Epidermal melanocyte (primary cell): ENCODE measurements around the gene TMA16.
"Not testable (repeated sequence)": the region's sequence is repeated elsewhere in the genome, so short reads cannot be mapped to it uniquely, and the experiment has no call there.

Experiments
- DNase-seq: peaks from one replicate; pipeline ENCODE4 v3.0.0; 2011; ENCODE audit warnings: low spot score; ENCODE audit not compliant: insufficient read length

TMA16 gene

GRCh38 chr4:163494360-163495241, at the start of gene TMA16:
Gene TMA16 (plus strand): TSS chr4:163494690. CDS start chr4:163494802, 112 bp downstream.
- DNase-seq = peak; percentile 71

GRCh38 chr4:163447023-163447422, 47.5 kb upstream of the TMA16 start:
- DNase-seq = not testable (repeated sequence)

GRCh38 chr4:163447481-163447880, 47.0 kb upstream of the TMA16 start:
- DNase-seq = no peak

GRCh38 chr4:163448540-163449203, 45.8 kb upstream of the TMA16 start:
- no peak for DNase-seq

GRCh38 chr4:163462556-163462955, 31.9 kb upstream of the TMA16 start:
- no peak for DNase-seq

- DNase-seq = no peak
Measured at GRCh38 chr4:163467082-163467770, 27.3 kb upstream of the TMA16 start.

- DNase-seq = no peak
Measured at GRCh38 chr4:163470391-163470790, 24.1 kb upstream of the TMA16 start.

GRCh38 chr4:163473130-163473529, 21.4 kb upstream of the TMA16 start:
- no peak for DNase-seq

GRCh38 chr4:163473576-163473975, 20.9 kb upstream of the TMA16 start, which contains the start of gene TKTL2:
Gene TKTL2 (minus strand): TSS chr4:163473754. CDS start chr4:163473734, 20 bp downstream.
- no peak for DNase-seq

- DNase-seq = no peak
Measured at GRCh38 chr4:163474027-163474426, 20.5 kb upstream of the TMA16 start.

GRCh38 chr4:163476761-163477438, 17.6 kb upstream of the TMA16 start:
- no peak for DNase-seq

GRCh38 chr4:163482190-163482589, 12.3 kb upstream of the TMA16 start:
- DNase-seq = no peak

- DNase-seq = peak; percentile 26
Measured at GRCh38 chr4:163484906-163485305, 9.6 kb upstream of the TMA16 start.

GRCh38 chr4:163485589-163485988, 8.9 kb upstream of the TMA16 start:
- DNase-seq = no peak

- no peak for DNase-seq
Measured at GRCh38 chr4:163486321-163486720, 8.2 kb upstream of the TMA16 start.

GRCh38 chr4:163489929-163490328, 4.6 kb upstream of the TMA16 start:
- DNase-seq = no peak

GRCh38 chr4:163492951-163493504, 1.5 kb upstream of the TMA16 start:
- no peak for DNase-seq

- no peak for DNase-seq
Measured at GRCh38 chr4:163493643-163494359, 689 bp upstream of the TMA16 start.

- no peak for DNase-seq
Measured at GRCh38 chr4:163495900-163496299, 1.4 kb downstream of the TMA16 start.

- no peak for DNase-seq
Measured at GRCh38 chr4:163500586-163500985, 6.1 kb downstream of the TMA16 start.
